HG03354 (cell line): ENCODE data around the gene OR4E1.
"Not testable (repeated sequence)": the region's sequence is repeated elsewhere in the genome, so short reads cannot be mapped to it uniquely, and the experiment has no call there.

ENCODE experiments used
- ATAC-seq: cut with Tn5 transposase; IDR thresholded peaks from one replicate; pipeline ENCODE4 v1.9.1; 2021; ENCODE audit warnings: mild to moderate bottlenecking; ENCODE audit not compliant: unreplicated experiment, poor library complexity, severe bottlenecking

The OR4E1 gene

DNA sequence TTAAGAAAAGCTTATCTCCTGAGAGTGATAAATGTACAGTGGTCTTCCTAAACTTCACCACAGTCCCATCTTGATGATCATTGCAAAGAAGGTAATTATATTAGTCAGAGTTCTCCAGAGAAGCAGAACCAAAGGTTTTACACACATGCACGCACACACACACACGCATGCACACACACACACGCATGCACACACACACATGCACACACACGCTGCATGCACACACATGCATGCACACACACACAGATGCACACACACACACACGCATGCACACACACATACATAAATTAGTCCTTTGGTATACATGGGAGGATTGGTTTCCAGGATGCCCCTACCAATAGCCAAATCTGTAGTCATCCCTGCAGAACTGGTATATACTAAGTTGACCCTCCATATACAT is 19.4 kb downstream of the OR4E1 start:
- no peak for ATAC-seq

DNA sequence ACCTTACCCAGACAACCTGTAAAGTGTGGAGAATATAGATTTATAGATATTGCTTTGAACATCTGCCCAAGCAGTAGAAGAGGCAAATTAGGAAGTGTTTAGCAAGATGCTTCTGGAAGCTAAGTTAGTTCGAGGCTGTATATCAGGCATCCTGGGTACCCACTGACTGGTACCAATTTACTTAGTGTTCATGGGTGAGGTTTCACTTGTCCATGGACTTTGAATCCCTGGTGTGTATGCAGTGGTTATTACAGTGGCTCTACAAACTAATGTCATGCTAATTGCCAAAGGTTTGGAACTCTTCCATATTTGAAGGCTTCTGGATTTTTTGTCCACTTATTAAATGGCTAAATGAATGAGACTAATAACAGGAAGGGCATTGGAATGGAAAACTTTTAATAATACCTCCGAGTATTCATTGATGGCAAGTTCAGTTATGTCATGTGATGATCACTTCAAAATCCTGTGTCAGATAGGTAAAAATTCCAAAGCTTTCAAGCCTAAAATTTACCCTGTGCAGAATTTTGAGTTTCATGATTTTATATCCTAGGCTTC is 20.2 kb downstream of the OR4E1 start, which contains the start of gene OR4E2:
Gene OR4E2 (plus strand): TSS at position 505 of the 555 bp plus-strand sequence. CDS start 11,248 bp downstream, outside the sequence.
- no peak for ATAC-seq

GRCh38 chr14:21652209-21652808 is 21.3 kb downstream of the OR4E1 start:
- ATAC-seq, result no peak

GRCh38 chr14:21647380-21647779 is 26.2 kb downstream of the OR4E1 start:
- ATAC-seq, result no peak

DNA sequence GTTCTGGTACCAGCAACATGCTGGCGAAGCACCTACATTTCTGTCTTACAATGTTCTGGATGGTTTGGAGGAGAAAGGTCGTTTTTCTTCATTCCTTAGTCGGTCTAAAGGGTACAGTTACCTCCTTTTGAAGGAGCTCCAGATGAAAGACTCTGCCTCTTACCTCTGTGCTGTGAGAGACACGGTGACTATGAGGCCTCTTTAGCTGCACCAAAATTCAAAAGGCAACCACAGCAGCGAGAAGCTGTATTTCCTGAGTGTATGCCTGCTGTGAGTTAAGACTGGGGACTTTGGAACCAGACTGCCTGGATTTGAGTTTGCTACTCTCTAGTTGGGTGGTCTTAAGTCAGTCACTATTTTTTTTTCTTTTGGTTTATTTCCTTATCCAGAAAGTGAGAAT is 30.2 kb downstream of the OR4E1 start:
- no peak for ATAC-seq

- no peak for ATAC-seq
These were observed 30.9 kb downstream of the OR4E1 start for GRCh38 chr14:21642683-21643082.

- no peak for ATAC-seq
These were observed 38.8 kb downstream of the OR4E1 start, which contains the start of gene OR10G2 for GRCh38 chr14:21634840-21635239. Gene OR10G2, minus strand, starts transcription at chr14:21634940. Its CDS starts 98 bp downstream, at chr14:21634842.

GRCh38 chr14:21631084-21631483 is 42.5 kb downstream of the OR4E1 start:
- no peak for ATAC-seq

- not testable (repeated sequence) for ATAC-seq
These were observed 43.1 kb downstream of the OR4E1 start for GRCh38 chr14:21630503-21630902.

DNA sequence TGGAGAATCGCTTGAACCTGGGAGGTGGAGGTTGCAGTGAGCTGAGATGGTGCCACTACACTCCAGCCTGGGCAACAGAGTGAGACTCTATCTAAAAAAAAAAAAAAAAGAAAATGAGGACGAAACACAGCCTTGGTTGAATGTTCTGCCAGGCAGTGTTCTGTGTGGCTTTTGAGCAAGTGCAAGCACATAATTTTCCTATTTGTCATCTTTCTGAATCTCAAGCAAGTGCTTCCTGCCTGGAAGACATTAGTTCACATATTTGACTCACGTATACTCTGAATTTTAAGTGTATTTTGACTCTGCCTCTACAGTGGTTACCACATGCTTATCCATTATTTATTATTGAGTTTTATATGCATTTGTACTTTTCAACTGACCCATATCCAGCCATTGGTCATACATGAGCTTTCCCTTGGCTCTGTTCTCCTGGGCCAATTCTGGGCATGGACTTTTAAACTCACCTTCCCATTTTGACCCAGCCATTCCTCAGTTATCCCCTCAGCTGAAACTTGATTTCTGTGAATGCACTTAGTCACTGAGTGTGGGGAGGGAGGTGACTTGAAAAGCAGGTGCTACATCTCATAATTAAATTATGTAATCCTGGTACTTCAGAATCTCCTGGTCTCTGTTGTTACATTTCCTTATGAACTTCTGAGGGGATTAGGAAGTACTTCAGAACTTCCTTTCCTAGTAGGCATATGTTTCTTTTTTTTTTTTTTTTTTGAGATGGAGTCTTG is 47.0 kb downstream of the OR4E1 start:
- ATAC-seq, result no peak
